K562 (cell line): Measurements from ENCODE around the gene TMEM217. TPM values are rescaled to one million over a fixed set of nuclear protein-coding genes. Genes with fewer than 3 reads are reported as not detected.
A peak's percentile ranks its signal among the peaks of the same experiment; 100 is the strongest.

Experiments
- ATF7 ChIP-seq: fragments of 450-650 bp; IDR thresholded peaks from 2 replicates; pipeline ENCODE4 v1.7.1; 2014; ENCODE audit warnings: mild to moderate bottlenecking, moderate library complexity
- BRD4 ChIP-seq: fragments of 200-600 bp; sonication (generic); IDR thresholded peaks from 2 replicates; pipeline ENCODE4 v1.6.1; 2017; ENCODE audit warnings: inconsistent platforms
- CAMTA2 ChIP-seq: fragments of 250-450 bp; sonication (Bioruptor Pico); conservative IDR thresholded peaks from 2 replicates; pipeline ENCODE4 v1.5.1; 2022
- CBX2 ChIP-seq: fragments of 200-600 bp; sonication (generic); IDR thresholded peaks from one replicate; pipeline ENCODE4 v1.6.1; 2012; ENCODE audit warnings: mild to moderate bottlenecking, low read length, inconsistent platforms; ENCODE audit not compliant: insufficient read depth, poor library complexity, severe bottlenecking
- CBX8 ChIP-seq: fragments of 200-600 bp; sonication (generic); IDR thresholded peaks from 2 replicates; pipeline ENCODE4 v1.6.1; 2012; ENCODE audit warnings: borderline replicate concordance, mixed run types, low read depth, mild to moderate bottlenecking, moderate library complexity, mixed read lengths, low read length, control low read depth, inconsistent platforms; ENCODE audit not compliant: poor library complexity, severe bottlenecking; ENCODE audit errors: extremely low read depth
- CEBPG ChIP-seq, 3 experiments: fragments of 200-800 bp in 1 of 3; sonication (Bioruptor generic) in 1 of 3; sonication (generic) in 1 of 3; formaldehyde crosslinking in 1 of 3; IDR thresholded peaks in 2 of 3; conservative IDR thresholded peaks in 1 of 3; 2 replicates each; pipeline versions ENCODE4 v1.6.1 to v1.8.0; 2016 to 2022; ENCODE audit warnings: missing compliant biosample characterization in 2 of 3, missing genetic modification characterization in 2 of 3, mild to moderate bottlenecking in 1 of 3, missing genetic modification reagents in 1 of 3
- GABPB1 ChIP-seq: sonication (generic); formaldehyde crosslinking; IDR thresholded peaks from 2 replicates; pipeline ENCODE4 v1.8.0; 2022; ENCODE audit warnings: mild to moderate bottlenecking, missing genetic modification reagents
- HNRNPL ChIP-seq: fragments of 200-400 bp; formaldehyde crosslinking; IDR thresholded peaks from 2 replicates; pipeline ENCODE4 v1.6.1; 2017; ENCODE audit warnings: low read depth, mild to moderate bottlenecking, low read length
- KLF1 ChIP-seq: fragments of 450-650 bp; IDR thresholded peaks from 2 replicates; pipeline ENCODE4 v1.6.1; 2016; ENCODE audit warnings: missing genetic modification characterization, missing compliant biosample characterization
- MAFG ChIP-seq: fragments of 450-650 bp; conservative IDR thresholded peaks from 2 replicates; pipeline ENCODE4 v1.6.1; 2016; ENCODE audit warnings: missing genetic modification characterization, missing compliant biosample characterization
- NFXL1 ChIP-seq: fragments of 450-650 bp; formaldehyde crosslinking; IDR thresholded peaks from 2 replicates; pipeline ENCODE4 v1.4.0; 2021; ENCODE audit warnings: mild to moderate bottlenecking
- PML ChIP-seq: IDR thresholded peaks from 2 replicates; pipeline ENCODE4 v1.6.1; 2012; ENCODE audit warnings: low read length, inconsistent platforms
- PRMT5 ChIP-seq: sonication (generic); formaldehyde crosslinking; IDR thresholded peaks from 2 replicates; pipeline ENCODE4 v1.5.0; 2020; ENCODE audit warnings: missing genetic modification reagents
- RBFOX2 ChIP-seq: fragments of 200-400 bp; formaldehyde crosslinking; IDR thresholded peaks from 2 replicates; pipeline ENCODE4 v1.6.1; 2017; ENCODE audit warnings: low read depth, mild to moderate bottlenecking, low read length, moderate library complexity
- SETDB1 ChIP-seq: IDR thresholded peaks from one replicate; pipeline ENCODE4 v1.6.1; 2012; ENCODE audit warnings: low read length, control low read depth, inconsistent platforms
- TEAD4 ChIP-seq, 2 experiments: sonication (generic) in 1 of 2; formaldehyde crosslinking in 1 of 2; IDR thresholded peaks; 2 replicates each; pipeline versions ENCODE4 v1.6.1 to v1.8.0; 2012 to 2022; ENCODE audit warnings: borderline replicate concordance in 1 of 2, inconsistent platforms in 1 of 2, low read length in 1 of 2, mild to moderate bottlenecking in 1 of 2, missing genetic modification reagents in 1 of 2
- TFE3 ChIP-seq: fragments of 450-650 bp; formaldehyde crosslinking; IDR thresholded peaks from 2 replicates; pipeline ENCODE4 v1.4.0; 2020; ENCODE audit warnings: mild to moderate bottlenecking, mixed read lengths
- TOE1 ChIP-seq, 2 experiments: fragments of 450-650 bp in 1 of 2; sonication (generic) in 1 of 2; formaldehyde crosslinking in 1 of 2; IDR thresholded peaks; 2 replicates each; pipeline versions ENCODE4 v1.7.1 to v1.8.0; 2016 to 2022; ENCODE audit warnings: borderline replicate concordance in 2 of 2, mild to moderate bottlenecking in 2 of 2, antibody characterized with exemption in 1 of 2, inconsistent platforms in 1 of 2, low read depth in 1 of 2, missing genetic modification reagents in 1 of 2, moderate library complexity in 1 of 2
- TRIM28 ChIP-seq: fragments of 450-650 bp; IDR thresholded peaks from 2 replicates; pipeline ENCODE4 v1.6.1; 2017
- ZBTB8A ChIP-seq: fragments of 450-650 bp; IDR thresholded peaks from 2 replicates; pipeline ENCODE4 v1.6.1; 2018; ENCODE audit warnings: mild to moderate bottlenecking, moderate library complexity; ENCODE audit not compliant: partially characterized antibody
- ZNF507 ChIP-seq: conservative IDR thresholded peaks from 2 replicates; pipeline ENCODE4 v1.6.1; 2017; ENCODE audit warnings: missing genetic modification characterization, missing compliant biosample characterization
- ZNF511 ChIP-seq: sonication (generic); formaldehyde crosslinking; IDR thresholded peaks from 2 replicates; pipeline ENCODE4 v1.8.0; 2022; ENCODE audit warnings: mild to moderate bottlenecking, missing genetic modification reagents
- ZNF766 ChIP-seq: fragments of 200-800 bp; sonication (Bioruptor generic); conservative IDR thresholded peaks from 2 replicates; pipeline ENCODE4 v1.6.1; 2016; ENCODE audit warnings: missing genetic modification characterization, missing compliant biosample characterization
- polyA plus RNA-seq, 8 experiments: library from polyadenylated mRNA; depleted of rRNA in 4 of 8; stranded (reverse) in 5 of 8; unstranded in 3 of 8; fragments of >200 nt; fragmentation: Nextera tagmentation in 2 of 8; fragmentation: Illumina TruSeq in 1 of 8; extraction: Ambion mirVana in 2 of 8; extraction: Trizol in 1 of 8; gene quantifications; 2 replicates each; pipeline versions ENCODE4 v1.2.1 to v1.2.3, GENCODE V29; 2011 to 2014; ENCODE audit warnings: inconsistent platforms in 1 of 8, missing spikeins in 1 of 8
- total RNA-seq, 7 experiments: library from RNA; depleted of rRNA in 6 of 7; stranded (reverse); fragments of >200 nt in 6 of 7; fragmentation: Illumina TruSeq in 2 of 7; extraction: Trizol in 2 of 7; gene quantifications; 2 replicates each; pipeline versions ENCODE4 v1.2.1 to v1.2.3, GENCODE V29; 2011 to 2021; ENCODE audit warnings: low replicate concordance in 1 of 7
- TF ChIP-seq, protein P1 (sequence below): fragments of 250-450 bp; sonication (Bioruptor Pico); IDR thresholded peaks from 2 replicates; pipeline ENCODE4 v1.5.0; 2020; ENCODE audit warnings: mild to moderate bottlenecking, borderline replicate concordance

The TMEM217 gene
- total and polyA plus RNA-seq, 9 of the 15 experiments (the other 6 are each of a cell fraction or from before 2014, with no cell fraction given): 1.3 to 8.0 (median 1.9) TPM

DNA sequence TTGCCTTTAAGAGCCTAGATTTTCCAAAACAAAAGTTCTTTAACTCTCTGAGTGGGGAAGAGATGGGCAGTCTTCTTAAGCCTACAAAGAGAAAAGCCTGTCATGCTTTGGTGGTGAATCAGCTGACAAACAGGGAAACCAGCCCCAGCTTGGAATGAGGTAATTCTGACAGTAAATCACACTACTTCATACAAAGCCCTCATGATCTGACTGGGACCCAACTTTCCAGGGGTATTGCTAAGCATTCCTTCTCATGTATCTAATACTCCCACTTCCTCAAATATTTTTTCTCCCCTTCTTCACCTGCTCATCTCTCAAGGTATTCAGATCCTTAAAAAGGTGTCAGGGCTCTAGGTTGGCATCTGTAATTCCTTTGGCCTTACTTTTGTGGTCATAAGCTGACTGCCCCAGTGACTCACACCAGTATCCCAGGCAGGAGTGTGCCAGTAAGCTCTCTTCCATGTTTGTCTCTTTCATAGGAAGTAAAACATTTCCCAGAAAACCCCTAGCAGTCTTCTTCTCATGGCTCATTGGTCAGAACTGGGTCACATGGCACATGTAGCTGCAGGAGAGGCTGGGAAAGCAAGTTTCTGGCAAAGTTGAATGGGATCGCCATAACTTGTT, 15.4 kb downstream of the TMEM217 start (continued):
- TF ChIP-seq, protein P1, sequence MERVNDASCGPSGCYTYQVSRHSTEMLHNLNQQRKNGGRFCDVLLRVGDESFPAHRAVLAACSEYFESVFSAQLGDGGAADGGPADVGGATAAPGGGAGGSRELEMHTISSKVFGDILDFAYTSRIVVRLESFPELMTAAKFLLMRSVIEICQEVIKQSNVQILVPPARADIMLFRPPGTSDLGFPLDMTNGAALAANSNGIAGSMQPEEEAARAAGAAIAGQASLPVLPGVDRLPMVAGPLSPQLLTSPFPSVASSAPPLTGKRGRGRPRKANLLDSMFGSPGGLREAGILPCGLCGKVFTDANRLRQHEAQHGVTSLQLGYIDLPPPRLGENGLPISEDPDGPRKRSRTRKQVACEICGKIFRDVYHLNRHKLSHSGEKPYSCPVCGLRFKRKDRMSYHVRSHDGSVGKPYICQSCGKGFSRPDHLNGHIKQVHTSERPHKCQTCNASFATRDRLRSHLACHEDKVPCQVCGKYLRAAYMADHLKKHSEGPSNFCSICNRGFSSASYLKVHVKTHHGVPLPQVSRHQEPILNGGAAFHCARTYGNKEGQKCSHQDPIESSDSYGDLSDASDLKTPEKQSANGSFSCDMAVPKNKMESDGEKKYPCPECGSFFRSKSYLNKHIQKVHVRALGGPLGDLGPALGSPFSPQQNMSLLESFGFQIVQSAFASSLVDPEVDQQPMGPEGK (CRISPR knock-in tag): no peak
- no peak for TF ChIP-seq RBFOX2
- TF ChIP-seq NFXL1 (CRISPR knock-in tag): peak; percentile 60; the same call in 1 of the 2 replicates
- TF ChIP-seq CBX8: no peak
- TF ChIP-seq HNRNPL: no peak
- TF ChIP-seq KLF1 (tag): no peak
- no peak; the same call in 1 of the 2 replicates for TF ChIP-seq TOE1 (IDR thresholded peaks at IDR 0.05; ENCODE audit: borderline replicate concordance)
- no peak for TF ChIP-seq TOE1 (CRISPR knock-in tag; IDR thresholded peaks at IDR 0.05; ENCODE audit: borderline replicate concordance, low read depth)
- no peak for TF ChIP-seq CBX2
- TF ChIP-seq BRD4: no peak
- TF ChIP-seq PML: no peak
- TF ChIP-seq MAFG (tag): no peak
- TF ChIP-seq ATF7: peak; percentile 95
- no peak for TF ChIP-seq ZNF511 (CRISPR knock-in tag)
- no peak for TF ChIP-seq PRMT5 (CRISPR knock-in tag)
- TF ChIP-seq TFE3 (CRISPR knock-in tag): no peak
- TF ChIP-seq ZNF507: no peak
- no peak for TF ChIP-seq SETDB1
- TF ChIP-seq CEBPG (CRISPR knock-in tag; IDR thresholded peaks at IDR 0.05): no peak
- TF ChIP-seq CEBPG (tag; conservative IDR thresholded peaks at IDR 0.05 in 1 of 2, IDR thresholded peaks at IDR 0.05 in 1 of 2): peak in 1 of 2 experiments; percentile 63; a peak in 3 of 4 replicates
- TF ChIP-seq CAMTA2 (CRISPR knock-in tag): no peak
- no peak for TF ChIP-seq ZBTB8A
- no peak for TF ChIP-seq TRIM28
- peak; percentile 37; the same call in 1 of the 2 replicates for TF ChIP-seq ZNF766 (CRISPR knock-in tag)
- no peak for TF ChIP-seq GABPB1
- TF ChIP-seq TEAD4 (IDR thresholded peaks at IDR 0.05; ENCODE audit: low read length): no peak
- TF ChIP-seq TEAD4 (CRISPR knock-in tag; IDR thresholded peaks at IDR 0.05; ENCODE audit: borderline replicate concordance): no peak
